Stimulated activated CD8-positive, alpha-beta memory T cell treated with anti-CD3 and anti-CD28 coated beads, Interleukin-7, amount 100 ng/mL, for 4 hours (primary cell): ENCODE data around the gene SRGAP3.

Experiments used
- DNase-seq, 2 donors: peaks; one replicate each; pipeline ENCODE4 v3.0.0-alpha.2; 2020; ENCODE audit warnings: low read depth in 2 of 2

Gene SRGAP3

DNA sequence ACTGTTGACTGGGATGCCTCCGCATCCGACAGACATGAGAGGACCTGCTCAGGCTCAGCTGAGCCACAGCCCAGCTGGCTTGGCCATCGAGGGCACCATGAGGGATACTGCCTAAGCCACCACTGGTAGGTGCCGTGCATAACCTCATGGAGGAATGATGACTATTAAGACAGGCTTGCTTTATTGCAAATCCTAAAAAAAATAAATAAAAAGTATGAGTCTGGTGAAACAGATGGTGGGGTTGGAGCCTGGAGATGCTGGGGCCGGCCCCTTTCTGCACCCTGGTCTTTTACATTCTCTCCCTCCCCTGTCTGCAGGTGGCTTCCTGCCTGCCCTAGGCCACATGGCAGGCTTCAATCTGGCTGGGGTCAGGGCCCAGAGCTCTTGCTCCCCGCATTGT is 262.2 kb downstream of the SRGAP3 start:
- no peak for DNase-seq

DNA sequence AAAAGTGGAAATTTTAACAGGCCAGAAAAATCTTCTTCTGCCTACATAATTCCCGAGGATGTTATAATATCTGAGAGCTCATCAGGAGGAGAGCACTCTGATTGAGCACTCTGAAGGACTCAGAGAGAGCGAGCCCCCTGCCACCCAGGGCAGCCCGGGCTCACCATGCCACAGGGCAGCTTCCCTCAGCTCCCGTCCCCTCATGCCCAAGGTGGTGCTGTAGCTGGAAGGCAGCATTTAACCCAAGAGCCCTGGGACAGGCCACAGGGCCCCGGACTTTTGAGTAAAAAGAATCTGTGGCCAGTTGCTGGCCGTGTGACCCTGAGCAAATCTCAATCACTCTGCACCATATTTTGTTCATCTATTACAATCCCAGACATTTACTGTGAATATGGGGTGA is 262.7 kb downstream of the SRGAP3 start:
- DNase-seq, result no peak

DNA sequence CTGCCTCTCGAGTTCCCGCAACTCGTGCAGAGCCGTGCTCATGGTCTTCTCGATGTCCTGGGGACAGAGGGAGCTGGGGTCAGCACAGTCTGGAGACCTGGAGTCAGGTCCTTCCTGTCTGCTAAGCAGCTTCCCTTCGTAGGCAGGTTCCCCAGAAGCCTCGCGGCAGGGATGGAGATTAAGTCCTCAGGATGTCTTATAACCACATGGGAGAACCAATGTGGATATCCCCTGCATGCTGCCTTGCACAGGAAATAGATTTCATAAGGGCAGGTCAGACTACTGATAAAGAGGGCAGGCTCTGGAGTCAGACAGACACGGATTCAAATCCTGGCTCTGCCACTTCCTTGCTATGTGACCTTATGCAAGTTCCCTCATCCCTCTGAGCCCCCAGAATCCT is 263.6 kb downstream of the SRGAP3 start:
- no peak for DNase-seq

DNA sequence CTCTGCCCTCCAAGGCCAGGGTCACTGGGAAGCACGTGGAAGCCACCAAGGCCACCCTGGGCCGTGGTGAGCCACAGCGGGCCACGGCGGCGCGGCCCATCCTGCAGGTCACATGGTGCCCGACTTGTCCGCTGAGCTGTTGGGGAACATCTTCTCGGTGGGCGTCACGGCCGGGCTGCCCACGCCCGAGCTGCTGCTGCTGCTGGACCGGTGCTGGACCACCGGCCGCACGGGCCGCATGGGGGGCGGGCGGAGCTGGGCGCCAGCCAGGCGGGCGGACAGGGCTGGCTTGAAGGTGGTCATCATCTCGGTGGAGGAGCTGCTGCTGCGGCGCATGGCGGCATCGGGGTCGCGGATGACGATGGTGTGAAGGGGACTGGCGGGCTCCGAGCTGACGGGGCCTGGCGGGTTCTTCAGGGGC is 264.0 kb downstream of the SRGAP3 start:
- no peak for DNase-seq

DNA sequence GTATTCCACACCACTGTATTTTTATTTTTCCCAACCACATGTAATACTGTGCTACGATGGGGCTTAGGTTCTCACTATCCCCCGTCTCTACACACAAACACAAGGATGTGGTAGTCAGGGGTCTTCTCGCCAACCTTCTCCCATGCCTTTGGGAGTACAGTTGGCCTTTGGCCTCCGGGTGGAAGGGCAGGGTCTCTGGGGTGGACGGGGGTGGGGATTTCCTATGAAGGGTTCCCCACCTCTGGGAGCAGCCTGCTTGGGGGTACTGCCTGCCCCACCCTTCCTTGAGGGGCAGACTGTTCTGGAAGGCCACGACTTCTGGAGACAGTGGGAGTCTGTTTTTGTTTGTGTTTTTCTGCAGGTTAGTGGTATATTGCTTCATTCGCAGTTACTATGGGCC is 264.9 kb downstream of the SRGAP3 start:
- no peak for DNase-seq

DNA sequence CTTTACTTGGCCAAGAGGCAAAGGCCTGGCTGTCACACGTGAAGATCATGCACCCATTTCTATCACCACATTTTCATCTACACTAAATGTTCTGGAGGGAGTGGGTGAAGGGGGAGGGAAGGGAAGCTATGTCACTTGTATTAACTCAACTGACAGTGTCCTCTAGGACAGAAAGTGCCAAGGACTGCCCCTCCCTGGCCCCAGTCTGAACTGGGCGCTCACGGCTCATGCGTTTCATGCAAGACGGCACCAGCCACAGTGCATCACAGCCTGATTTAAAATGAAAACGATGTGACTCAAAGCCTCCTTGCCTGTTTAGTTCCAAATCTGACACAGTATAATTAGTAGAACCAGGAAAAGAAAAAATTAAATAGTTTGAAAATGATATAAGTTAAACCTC is 265.4 kb downstream of the SRGAP3 start:
- no peak for DNase-seq

DNA sequence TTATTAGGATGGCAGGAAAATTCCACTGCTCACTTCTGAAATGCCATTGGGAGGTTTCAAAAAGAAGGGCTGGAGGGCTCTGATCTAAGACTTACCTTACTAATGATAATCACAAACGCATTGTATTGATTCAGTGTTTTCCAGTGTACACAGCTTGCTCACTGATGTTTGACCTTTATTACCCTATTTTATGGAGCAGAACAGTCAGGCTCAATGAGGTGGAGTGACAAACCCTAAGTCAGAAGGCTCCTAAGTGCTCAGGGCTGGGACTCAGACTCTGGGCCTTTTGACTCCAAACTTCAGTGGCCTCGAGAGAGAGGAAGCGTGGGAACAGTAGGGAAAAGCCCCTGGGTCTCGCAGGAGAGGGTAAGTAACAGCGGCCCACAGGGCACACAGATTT is 265.9 kb downstream of the SRGAP3 start:
- DNase-seq, result no peak

DNA sequence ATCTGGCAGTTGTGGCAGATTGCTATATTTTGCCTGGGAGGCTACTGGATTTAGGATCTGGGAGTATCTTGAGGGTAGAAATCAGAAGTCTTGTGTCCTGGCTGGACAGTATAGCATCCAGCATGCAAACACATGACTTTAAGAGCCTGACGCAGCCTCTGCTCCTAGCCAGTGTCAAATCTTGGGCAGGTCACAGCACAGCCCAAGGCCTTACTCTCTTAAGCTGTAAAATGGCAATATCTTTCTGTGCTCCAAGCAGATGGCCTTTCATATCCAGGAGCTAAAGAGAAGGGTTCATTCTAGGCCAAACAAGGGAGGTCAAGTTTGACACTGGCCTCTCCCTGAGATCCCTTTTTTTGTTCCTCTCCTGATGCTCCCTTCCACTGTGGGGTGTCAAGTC is 266.4 kb downstream of the SRGAP3 start:
- DNase-seq, result no peak

DNA sequence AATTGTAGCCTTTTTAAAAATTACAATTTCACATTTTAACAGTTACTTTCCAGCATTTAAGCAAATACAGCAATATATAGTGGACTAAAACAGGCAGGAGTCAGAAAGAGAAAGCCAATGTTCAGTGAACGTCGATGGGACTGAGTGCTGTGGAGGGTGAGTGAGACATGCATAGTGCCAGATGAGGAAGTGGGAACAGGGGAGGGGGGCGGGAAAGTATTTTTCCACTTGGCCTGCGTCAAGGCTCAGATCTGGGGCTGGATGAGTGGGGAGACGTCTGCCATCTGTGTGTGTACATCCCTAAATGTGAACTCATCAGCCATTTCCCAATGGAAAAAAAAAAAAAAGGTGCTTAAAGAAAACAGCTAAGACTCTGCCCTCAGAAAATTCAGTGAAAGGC is 266.9 kb downstream of the SRGAP3 start:
- DNase-seq, result no peak

DNA sequence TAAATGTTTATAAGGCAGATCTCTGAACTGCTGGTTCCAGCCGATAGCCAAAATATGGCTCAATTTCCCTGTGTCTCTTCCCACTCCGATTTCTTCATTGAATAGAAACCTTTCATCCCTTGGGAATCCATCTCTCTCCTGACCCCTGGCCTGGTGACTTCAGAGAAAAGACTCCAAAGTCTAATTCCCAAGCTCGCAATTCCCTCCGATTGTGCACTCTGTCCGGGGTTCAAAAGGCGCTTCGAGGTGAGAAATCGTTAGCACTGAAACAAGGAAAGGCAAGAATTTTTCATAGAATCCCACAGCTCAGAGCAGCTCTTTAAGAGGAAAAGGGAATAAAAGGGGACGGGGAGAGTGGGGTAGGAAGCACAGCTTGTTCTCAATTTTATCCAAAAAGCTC is 267.7 kb downstream of the SRGAP3 start:
- DNase-seq, result no peak

DNA sequence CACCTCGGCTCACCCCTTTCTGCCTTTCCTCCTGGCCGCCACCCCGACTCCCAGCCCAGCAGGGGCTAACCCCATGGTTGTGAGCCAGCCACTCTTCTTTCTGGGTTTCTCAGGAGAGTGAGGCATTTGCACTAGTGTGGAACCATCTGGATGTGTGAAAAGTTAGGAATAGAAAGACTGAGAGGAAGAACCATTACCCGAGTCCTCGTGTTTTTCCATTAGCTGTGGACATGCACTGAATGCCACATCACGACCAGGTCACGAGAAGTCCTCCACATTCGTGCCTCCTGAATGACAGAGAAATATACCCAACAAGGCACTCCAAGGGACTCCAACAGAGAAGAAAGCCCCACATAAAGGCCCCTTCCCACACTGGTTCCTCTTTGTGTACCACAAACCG is 268.1 kb downstream of the SRGAP3 start:
- DNase-seq, result no peak

DNA sequence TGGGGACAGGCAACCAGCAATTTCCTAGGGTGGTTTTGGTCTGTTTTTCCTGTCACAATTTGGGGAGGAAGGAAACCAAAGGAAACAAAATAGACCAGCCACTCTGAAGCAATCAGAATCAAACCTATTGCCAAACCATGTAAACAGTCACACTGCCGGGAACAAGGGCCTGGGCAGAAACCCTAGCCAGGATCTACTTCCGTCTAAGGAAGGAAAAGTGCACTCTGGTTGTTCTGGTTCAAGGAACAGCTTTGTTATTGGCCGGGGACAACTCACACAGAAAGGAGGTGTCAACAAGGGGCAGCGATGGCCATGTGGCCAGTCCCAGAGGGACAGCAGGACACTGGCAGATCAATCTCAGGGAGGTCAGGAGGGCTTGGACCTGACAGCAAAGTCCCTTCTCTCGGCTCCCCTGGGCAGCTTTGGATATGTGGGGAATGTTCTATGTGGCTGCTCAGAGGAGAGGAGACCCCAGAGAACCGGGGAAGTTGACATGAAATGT is 268.6 kb downstream of the SRGAP3 start:
- DNase-seq, result no peak

DNA sequence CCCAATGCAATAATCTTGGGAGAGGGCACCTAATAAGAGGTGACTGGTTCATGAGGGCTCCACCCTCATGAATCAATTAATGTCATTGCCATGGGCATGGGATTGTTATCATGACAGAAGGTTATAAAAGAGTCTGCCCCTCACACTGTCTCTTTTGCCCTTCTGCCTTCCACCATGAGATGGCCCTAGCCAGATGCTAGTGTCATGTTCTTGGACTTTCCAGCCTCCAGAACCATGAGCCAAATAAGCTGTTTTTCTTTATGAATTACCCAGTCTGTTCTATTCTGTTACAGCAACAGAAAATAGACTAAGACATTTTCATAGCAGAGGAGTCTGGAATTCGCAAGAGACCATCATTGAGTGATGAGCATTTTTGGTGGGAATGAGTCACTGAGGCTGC is 270.2 kb downstream of the SRGAP3 start:
- DNase-seq, result no peak

DNA sequence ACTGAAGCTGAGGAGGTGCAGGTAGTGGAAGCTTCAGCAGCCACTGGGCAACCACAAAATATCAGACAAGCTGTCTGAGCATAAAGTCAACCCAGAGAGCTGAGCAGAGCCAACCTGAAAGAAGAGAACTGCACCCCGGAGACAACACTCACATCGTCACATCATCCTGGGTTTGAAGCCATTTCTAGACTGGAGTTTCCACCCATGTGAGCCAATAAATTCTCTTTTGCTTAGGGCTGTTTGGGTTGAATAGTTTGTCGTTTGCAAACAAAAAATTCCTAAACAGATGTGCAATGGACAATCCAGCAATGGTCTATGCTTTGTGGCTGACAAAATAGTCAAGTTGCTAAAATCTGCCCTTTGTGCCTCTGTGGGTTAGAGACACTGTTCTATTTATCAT is 270.9 kb downstream of the SRGAP3 start:
- no peak for DNase-seq

DNA sequence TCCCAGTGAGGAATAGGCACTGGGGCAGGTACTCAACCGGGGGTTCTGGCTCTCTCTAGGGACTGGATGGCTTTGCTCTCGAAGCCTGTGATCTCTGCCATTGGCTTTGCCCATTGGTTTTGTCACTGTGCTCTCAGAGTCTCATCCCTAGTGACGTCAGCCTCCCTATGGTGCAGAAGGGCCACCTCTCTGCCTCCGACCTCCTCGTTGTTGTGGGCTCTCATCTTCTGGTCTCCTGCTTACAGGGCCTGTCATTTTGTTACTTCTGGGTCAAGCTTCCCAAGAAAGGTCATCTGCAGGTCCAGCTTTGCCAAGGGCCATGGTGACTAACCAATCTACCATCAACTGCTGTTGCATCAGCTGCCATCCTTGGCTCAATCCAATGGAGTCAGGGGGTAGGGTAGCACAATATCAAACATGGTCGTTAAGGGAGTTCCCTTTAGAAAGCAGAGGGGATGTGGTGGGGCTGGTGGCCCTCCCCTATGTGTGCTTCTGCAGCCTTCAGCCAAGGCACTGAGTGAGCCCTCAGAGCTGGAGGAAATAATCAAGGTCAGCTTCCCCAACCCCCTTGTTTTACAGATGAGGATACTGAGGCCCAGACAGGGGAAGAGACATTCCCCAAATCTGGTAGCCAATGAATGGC is 272.8 kb downstream of the SRGAP3 start:
- DNase-seq, result no peak

DNA sequence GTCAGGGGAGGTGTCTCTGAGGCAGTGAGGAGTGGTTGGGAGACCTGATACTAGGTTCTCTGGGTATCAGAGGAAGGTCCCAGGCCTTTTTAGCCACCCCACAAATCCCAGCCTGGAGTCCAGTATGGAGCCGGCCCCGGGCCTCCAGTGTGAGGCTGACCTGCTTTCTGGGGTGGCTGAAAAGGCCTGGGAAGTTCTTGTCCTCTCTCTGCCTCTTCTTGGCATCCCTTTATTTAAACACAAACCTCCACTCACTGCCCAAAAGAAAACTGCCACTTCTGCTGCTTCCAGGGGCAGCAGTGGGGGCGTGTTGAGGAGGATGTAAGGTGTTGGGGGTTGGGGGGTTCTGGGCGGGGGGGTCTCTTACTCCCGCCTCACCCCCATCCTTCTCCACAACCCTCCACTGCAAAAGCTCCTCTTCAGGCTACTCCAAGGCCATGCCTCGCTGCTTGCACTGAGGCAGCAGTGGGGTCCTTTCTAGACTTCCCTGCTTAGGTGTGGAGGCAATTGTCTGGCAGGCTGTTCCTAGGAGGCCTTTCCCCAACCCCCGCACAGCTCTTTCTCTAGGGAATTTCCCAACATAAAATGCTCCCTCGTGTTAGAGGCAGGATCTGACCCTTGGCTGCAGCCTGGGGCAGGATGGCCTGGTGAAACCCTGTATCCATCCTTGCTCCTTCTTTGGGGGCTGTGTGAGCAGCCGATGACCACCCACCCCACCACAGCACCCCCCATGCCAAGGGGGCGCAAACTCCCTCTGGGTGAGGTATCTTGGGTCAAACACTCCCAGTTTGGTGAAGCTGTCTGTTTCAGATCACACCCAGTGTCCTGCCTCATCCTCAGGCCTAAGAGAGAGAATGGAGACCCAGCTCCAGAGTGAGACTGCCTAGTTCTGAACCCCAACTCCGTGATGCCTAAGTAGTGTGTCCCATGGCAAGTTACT is 274.1 kb downstream of the SRGAP3 start:
- DNase-seq, result no peak

DNA sequence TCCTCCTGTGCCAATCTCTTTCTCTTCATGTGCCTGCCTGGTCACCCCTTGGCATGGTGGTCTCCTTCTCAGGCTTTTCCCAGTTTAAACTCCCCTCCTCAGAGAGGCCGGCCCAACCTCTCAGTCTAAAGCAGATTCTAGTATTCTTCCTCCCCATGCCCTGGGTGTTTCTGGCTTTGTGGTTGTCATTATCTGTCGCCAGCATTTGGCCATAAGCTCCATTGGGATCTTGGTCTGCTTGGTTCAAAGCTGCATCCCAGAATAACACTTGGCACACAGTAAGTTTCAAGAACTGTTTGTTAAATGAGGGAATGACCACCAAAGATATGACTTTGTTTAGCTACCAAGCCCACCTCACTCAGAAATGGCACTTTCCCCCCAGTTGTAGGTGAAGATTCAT is 275.0 kb downstream of the SRGAP3 start:
- DNase-seq, result no peak

DNA sequence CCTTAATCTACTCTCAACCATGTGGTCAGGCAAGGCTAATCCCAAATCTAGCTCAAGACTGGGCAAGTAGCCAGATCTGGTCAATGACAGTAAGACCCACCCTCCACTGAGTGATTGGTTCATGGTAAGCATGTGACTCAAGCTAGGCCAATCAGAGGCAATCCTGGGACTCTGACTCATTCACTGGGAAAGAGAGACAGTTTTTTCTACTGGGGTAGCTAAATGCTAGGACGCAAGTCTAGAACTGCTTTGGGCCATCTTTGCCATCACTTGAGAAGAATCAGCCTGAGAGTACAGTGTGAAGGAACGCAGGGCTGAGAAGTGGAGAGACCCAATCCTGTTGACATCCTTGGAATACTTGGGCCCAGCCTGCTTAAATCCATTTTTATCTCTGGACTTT is 276.8 kb downstream of the SRGAP3 start:
- DNase-seq, result no peak

DNA sequence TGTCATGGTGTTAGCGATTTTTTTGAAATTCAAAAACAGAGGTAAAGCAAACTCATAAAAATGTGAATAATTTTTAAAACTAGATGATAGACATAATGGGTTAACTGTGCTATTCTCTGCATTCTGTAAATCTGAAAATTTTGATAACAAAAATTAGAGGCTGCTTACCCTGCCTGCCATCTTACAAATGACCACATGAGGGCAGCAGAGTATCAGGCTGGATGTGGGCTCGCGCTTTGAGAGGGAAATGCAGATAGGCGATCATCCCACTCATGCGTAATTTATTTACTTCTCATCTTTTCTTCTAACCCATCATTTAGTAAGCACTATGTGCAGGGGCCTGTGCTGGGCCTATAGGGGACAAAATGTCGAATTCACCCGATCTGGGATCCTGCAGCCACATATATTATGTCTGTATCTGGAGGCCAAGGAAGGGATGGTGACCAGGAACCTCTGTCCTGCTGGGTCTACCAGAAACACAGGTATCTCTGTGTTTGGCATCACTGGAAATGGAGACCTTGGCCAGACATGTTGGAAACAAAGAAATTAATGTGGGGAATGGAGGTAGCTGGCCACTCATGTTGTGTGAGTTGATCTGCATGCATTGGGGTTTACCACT is 278.4 kb downstream of the SRGAP3 start:
- peak; percentile 45 to 50 for DNase-seq

DNA sequence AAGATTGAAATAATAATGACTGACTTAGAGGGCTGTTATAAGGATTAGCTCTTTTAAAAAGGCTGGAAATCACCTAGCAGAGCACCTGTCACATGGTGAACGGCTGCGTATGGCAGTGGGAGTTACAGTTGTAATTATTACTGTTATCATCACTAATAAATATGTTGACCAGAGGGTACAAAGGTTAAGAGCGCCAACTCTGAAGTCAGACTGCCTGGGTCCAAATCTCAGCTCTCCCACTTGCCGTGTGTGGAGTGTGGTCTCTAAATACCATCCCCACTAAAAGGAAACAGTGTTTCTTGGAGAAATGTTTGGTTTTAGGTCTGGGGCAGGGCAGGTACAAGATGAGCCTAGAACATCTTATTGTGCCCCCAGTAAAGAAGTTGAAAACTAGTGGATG is 280.2 kb downstream of the SRGAP3 start:
- DNase-seq, result no peak

DNA sequence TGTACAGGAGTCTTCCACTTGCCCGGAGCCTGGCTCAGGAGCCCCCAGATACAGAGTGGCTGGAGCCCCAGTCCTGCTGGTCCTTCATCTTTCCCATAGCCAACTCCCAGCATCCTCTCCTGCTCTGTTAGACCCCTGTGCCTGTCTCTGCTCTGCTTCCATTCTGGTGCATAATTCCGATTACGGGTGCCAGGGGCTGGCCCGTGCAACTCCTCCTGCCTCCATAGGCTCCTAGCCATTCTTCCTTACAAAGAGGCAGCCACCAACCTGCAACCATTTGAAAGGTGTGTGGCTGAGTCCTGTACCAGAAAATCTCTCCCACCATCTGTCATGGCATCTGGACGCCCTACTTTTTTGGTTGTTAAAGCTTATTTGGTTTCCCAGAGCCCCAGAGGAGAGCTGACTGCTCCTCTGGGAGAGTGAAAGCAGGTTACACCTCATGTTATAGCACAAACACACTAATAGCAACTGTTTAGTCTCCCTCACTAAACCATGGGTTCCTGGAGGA is 281.0 kb downstream of the SRGAP3 start:
- no peak for DNase-seq

DNA sequence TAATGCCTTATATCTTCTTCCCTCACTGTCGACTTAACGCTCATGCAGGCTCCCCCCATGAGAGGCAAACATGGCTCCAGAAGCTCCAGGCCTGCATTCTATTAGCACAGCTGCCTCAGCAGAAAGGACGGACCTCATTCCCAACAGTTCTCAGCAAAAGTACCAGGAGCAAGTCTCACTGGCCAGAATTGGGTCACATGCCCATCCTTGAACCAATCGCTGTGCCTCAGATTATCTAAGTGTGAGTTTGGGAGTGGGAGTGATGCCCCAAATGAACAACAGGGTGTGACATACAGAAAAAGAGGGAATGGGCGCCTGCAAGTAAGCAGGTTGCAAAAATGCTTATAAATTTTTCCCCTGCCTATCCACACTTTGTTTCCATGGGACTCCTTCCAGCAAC is 281.9 kb downstream of the SRGAP3 start:
- DNase-seq, result no peak
